H9 (cell line): ENCODE data around the gene VSTM4. TPM values are rescaled to one million over a fixed set of nuclear protein-coding genes. Genes with fewer than 3 reads are reported as not detected.

Source experiments
- DNase-seq: peaks from one replicate; pipeline ENCODE4 v3.0.0-alpha.2; 2017
- H2AFZ ChIP-seq: one replicate; pipeline ENCODE4 v1.6.1; 2013; ENCODE audit warnings: mild to moderate bottlenecking, low read length, control low read depth, moderate library complexity
- H2AK5ac ChIP-seq: 2 replicates; pipeline ENCODE4 v1.6.1; 2013; ENCODE audit warnings: low read length, control low read depth, mixed read lengths; ENCODE audit not compliant: insufficient read length
- H2BK120ac ChIP-seq: one replicate; pipeline ENCODE4 v1.6.1; 2013; ENCODE audit warnings: low read depth, mild to moderate bottlenecking, low read length, control low read depth, inconsistent platforms; ENCODE audit not compliant: poor library complexity, severe bottlenecking
- H2BK12ac ChIP-seq: 2 replicates; pipeline ENCODE4 v1.6.1; 2013; ENCODE audit warnings: low read length, control low read depth, mixed read lengths, low read depth; ENCODE audit not compliant: insufficient read length
- H2BK15ac ChIP-seq: 2 replicates; pipeline ENCODE4 v1.6.1; 2013; ENCODE audit warnings: low read depth, low read length, control low read depth
- H2BK20ac ChIP-seq: one replicate; pipeline ENCODE4 v1.6.1; 2013; ENCODE audit warnings: low read depth, mild to moderate bottlenecking, low read length, control low read depth, inconsistent platforms; ENCODE audit not compliant: poor library complexity, severe bottlenecking
- H2BK5ac ChIP-seq: 2 replicates; pipeline ENCODE4 v1.6.1; 2013; ENCODE audit warnings: low read length, control low read depth, mixed read lengths; ENCODE audit not compliant: insufficient read length
- H3K14ac ChIP-seq: 2 replicates; pipeline ENCODE4 v1.6.1; 2013; ENCODE audit warnings: low read length, control low read depth; ENCODE audit not compliant: insufficient read depth
- H3K18ac ChIP-seq: 2 replicates; pipeline ENCODE4 v1.6.1; 2013; ENCODE audit warnings: low read depth, mild to moderate bottlenecking, mixed read lengths, low read length, control low read depth; ENCODE audit not compliant: insufficient read length
- H3K23ac ChIP-seq: 2 replicates; pipeline ENCODE4 v1.6.1; 2013; ENCODE audit warnings: low read length, control low read depth, mixed read lengths, low read depth; ENCODE audit not compliant: insufficient read length
- H3K23me2 ChIP-seq: 2 replicates; pipeline ENCODE4 v1.6.1; 2013; ENCODE audit warnings: low read depth, mild to moderate bottlenecking, mixed read lengths, low read length, control low read depth; ENCODE audit not compliant: insufficient read length, poor library complexity, severe bottlenecking
- H3K27ac ChIP-seq: 2 replicates; pipeline ENCODE4 v1.5.1; 2013; ENCODE audit warnings: low read length, control low read depth, mixed read lengths, low read depth; ENCODE audit not compliant: insufficient read length
- H3K27me3 ChIP-seq: 2 replicates; pipeline ENCODE4 v1.6.1; 2013; ENCODE audit warnings: low read length, control low read depth, inconsistent platforms; ENCODE audit not compliant: insufficient read depth
- H3K4ac ChIP-seq: 2 replicates; pipeline ENCODE4 v1.6.1; 2013; ENCODE audit warnings: low read depth, mild to moderate bottlenecking, control low read depth, inconsistent platforms, low read length, moderate library complexity
- H3K4me1 ChIP-seq: 2 replicates; pipeline ENCODE4 v1.6.1; 2013; ENCODE audit warnings: low read length, control low read depth, inconsistent platforms; ENCODE audit not compliant: insufficient read depth
- H3K4me2 ChIP-seq: 2 replicates; pipeline ENCODE4 v1.6.1; 2013; ENCODE audit warnings: low read length, control low read depth, mixed read lengths; ENCODE audit not compliant: insufficient read length, insufficient read depth
- H3K56ac ChIP-seq: 2 replicates; pipeline ENCODE4 v1.6.1; 2013; ENCODE audit warnings: low read depth, mild to moderate bottlenecking, mixed read lengths, low read length, control low read depth; ENCODE audit not compliant: insufficient read length
- H3K79me1 ChIP-seq: 2 replicates; pipeline ENCODE4 v1.6.1; 2013; ENCODE audit warnings: low read depth, mild to moderate bottlenecking, moderate library complexity, low read length, control low read depth, inconsistent platforms; ENCODE audit not compliant: insufficient read depth, poor library complexity, severe bottlenecking
- H3K79me2 ChIP-seq: 2 replicates; pipeline ENCODE4 v1.6.1; 2013; ENCODE audit warnings: low read length, control low read depth, inconsistent platforms; ENCODE audit not compliant: insufficient read depth
- H3K9ac ChIP-seq: 2 replicates; pipeline ENCODE4 v1.6.1; 2013; ENCODE audit warnings: low read length, control low read depth, mixed read lengths; ENCODE audit not compliant: insufficient read length; ENCODE audit errors: extremely low read depth
- H3K9me3 ChIP-seq: one replicate; pipeline ENCODE4 v1.6.1; 2013; ENCODE audit warnings: low read depth, low read length, inconsistent platforms; ENCODE audit not compliant: control insufficient read depth
- H3T11ph ChIP-seq: one replicate; pipeline ENCODE4 v1.6.1; 2013; ENCODE audit warnings: mild to moderate bottlenecking, low read length, control low read depth, inconsistent platforms
- H4K20me1 ChIP-seq: one replicate; pipeline ENCODE4 v1.6.1; 2013; ENCODE audit not compliant: control insufficient read depth, insufficient read length, insufficient read depth
- H4K5ac ChIP-seq: 2 replicates; pipeline ENCODE4 v1.6.1; 2013; ENCODE audit warnings: low read depth, mild to moderate bottlenecking, mixed read lengths, low read length, control low read depth; ENCODE audit not compliant: insufficient read length
- H4K8ac ChIP-seq: replicated peaks from 2 replicates; pipeline ENCODE4 v1.6.1; 2013; ENCODE audit warnings: low read length, control low read depth, mixed read lengths, low read depth; ENCODE audit not compliant: insufficient read length
- H4K91ac ChIP-seq: 2 replicates; pipeline ENCODE4 v1.6.1; 2013; ENCODE audit warnings: low read depth, mild to moderate bottlenecking, moderate library complexity, mixed read lengths, low read length, control low read depth; ENCODE audit not compliant: insufficient read length
- H3K27ac Mint-ChIP-seq, 3 experiments: 2 replicates in 2 of 3; 3 replicates in 1 of 3; pipeline ENCODE4 v1.8.0; 2020 to 2021; ENCODE audit warnings: mixed read lengths in 3 of 3, mild to moderate bottlenecking in 1 of 3, moderate library complexity in 1 of 3
- H3K27me3 Mint-ChIP-seq: 2 replicates; pipeline ENCODE4 v1.8.0; 2021; ENCODE audit warnings: low read depth, mild to moderate bottlenecking, moderate library complexity, mixed read lengths
- H3K36me3 Mint-ChIP-seq, 3 experiments: 2 replicates in 2 of 3; 3 replicates in 1 of 3; pipeline ENCODE4 v1.8.0; 2020 to 2021; ENCODE audit warnings: low read depth in 3 of 3, mixed read lengths in 3 of 3; ENCODE audit not compliant: insufficient read depth in 1 of 3
- H3K4me1 Mint-ChIP-seq, 2 experiments: 2 replicates each; pipeline ENCODE4 v1.8.0; 2020; ENCODE audit warnings: mixed read lengths in 2 of 2
- H3K4me3 Mint-ChIP-seq, 2 experiments: 2 replicates in 1 of 2; 3 replicates in 1 of 2; pipeline ENCODE4 v1.8.0; 2020 to 2021; ENCODE audit warnings: mild to moderate bottlenecking in 2 of 2, mixed read lengths in 2 of 2, moderate library complexity in 1 of 2
- H3K9me3 Mint-ChIP-seq, 2 experiments: 2 replicates in 1 of 2; 3 replicates in 1 of 2; pipeline ENCODE4 v1.8.0; 2020; ENCODE audit warnings: mild to moderate bottlenecking in 2 of 2, mixed read lengths in 2 of 2, moderate library complexity in 1 of 2
- WGBS: extraction: QIAGEN DNeasy Blood & Tissue Kit; methylation state at CpG from one replicate; pipeline ENCODE4 v1.1.7; 2013; ENCODE audit warnings: missing lambda C conversion rate, low lambda C conversion rate, mixed read lengths; ENCODE audit not compliant: insufficient read length; ENCODE audit errors: extremely low coverage; 5-methylcytosine and 5-hydroxymethylcytosine counted together
- total RNA-seq: library from RNA; stranded (reverse); gene quantifications from 2 replicates; pipeline ENCODE4 v1.2.1, GENCODE V29; 2021
- TF ChIP-seq, protein P1 (sequence below): fragments of 200-600 bp; sonication (generic); conservative IDR thresholded peaks from 3 replicates; pipeline ENCODE4 v1.8.0; 2021; ENCODE audit warnings: antibody characterized with exemption, mild to moderate bottlenecking

Gene VSTM4
- total RNA-seq, 1 experiment from 2014 or later = 0.44 TPM

DNA sequence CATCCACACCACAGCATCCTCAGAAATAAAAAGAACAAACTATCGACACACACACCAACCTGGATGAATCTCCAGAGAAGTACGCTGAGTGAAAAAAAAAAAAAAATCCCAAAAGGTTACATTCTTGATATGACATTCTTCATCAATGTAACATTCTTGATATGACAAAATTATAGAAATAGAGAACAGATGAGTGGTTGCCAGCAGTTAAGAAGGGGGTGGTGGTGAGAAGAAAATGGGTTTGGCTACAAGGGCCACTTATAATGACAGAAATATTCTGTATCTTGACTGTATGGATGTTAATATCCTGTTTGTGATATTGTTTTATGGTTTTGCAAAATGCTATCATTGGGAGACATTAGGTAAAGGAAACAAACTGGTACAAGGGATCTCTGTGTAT is 36.9 kb downstream of the VSTM4 start:
- H3K9me3 ChIP-seq = no peaks in the 10 kb centered on the region
- no peak overlapping the region for H3K4ac ChIP-seq
- no peaks in the 10 kb centered on the region; the same call in 1 of the 2 replicates for H3K27me3 ChIP-seq
- no peaks in the 10 kb centered on the region for H3K79me2 ChIP-seq
- H2BK15ac ChIP-seq = no peak overlapping the region
- H4K91ac ChIP-seq = no peak overlapping the region
- no peak overlapping the region for H2AFZ ChIP-seq
- H3K4me3 Mint-ChIP-seq = no peak overlapping the region
- WGBS = no CpG with 5 or more reads among the region's 2 CpGs
- H3K27me3 Mint-ChIP-seq = peaks cover 5% of the 10 kb centered on the region
- no peak overlapping the region for H2BK12ac ChIP-seq
- H3K18ac ChIP-seq = no peak overlapping the region
- H3T11ph ChIP-seq = no peak overlapping the region
- H4K20me1 ChIP-seq = no peaks in the 10 kb centered on the region
- H3K4me2 ChIP-seq = no peak overlapping the region
- DNase-seq = no peak
- no peak overlapping the region for H2BK120ac ChIP-seq
- H3K23ac ChIP-seq = no peak overlapping the region
- H3K4me1 Mint-ChIP-seq = peaks cover 23 to 27% of the 10 kb centered on the region in 2 experiments
- H2BK20ac ChIP-seq = no peak overlapping the region
- H4K5ac ChIP-seq = no peak overlapping the region
- H3K4me1 ChIP-seq = peaks cover 3% of the 10 kb centered on the region; the same call in 1 of the 2 replicates
- H3K14ac ChIP-seq = no peak overlapping the region
- H3K27ac Mint-ChIP-seq = no peak overlapping the region
- no peaks in the 10 kb centered on the region for H3K23me2 ChIP-seq
- no peak overlapping the region for H2AK5ac ChIP-seq
- no peak overlapping the region for H4K8ac ChIP-seq
- no peak overlapping the region for H2BK5ac ChIP-seq
- H3K9me3 Mint-ChIP-seq = no peaks in the 10 kb centered on the region
- H3K27ac ChIP-seq = no peak overlapping the region
- H3K36me3 Mint-ChIP-seq = no peaks in the 10 kb centered on the region
- no peak overlapping the region for H3K9ac ChIP-seq
- no peaks in the 10 kb centered on the region for H3K79me1 ChIP-seq
- no peak overlapping the region for H3K56ac ChIP-seq
- TF ChIP-seq, protein P1, sequence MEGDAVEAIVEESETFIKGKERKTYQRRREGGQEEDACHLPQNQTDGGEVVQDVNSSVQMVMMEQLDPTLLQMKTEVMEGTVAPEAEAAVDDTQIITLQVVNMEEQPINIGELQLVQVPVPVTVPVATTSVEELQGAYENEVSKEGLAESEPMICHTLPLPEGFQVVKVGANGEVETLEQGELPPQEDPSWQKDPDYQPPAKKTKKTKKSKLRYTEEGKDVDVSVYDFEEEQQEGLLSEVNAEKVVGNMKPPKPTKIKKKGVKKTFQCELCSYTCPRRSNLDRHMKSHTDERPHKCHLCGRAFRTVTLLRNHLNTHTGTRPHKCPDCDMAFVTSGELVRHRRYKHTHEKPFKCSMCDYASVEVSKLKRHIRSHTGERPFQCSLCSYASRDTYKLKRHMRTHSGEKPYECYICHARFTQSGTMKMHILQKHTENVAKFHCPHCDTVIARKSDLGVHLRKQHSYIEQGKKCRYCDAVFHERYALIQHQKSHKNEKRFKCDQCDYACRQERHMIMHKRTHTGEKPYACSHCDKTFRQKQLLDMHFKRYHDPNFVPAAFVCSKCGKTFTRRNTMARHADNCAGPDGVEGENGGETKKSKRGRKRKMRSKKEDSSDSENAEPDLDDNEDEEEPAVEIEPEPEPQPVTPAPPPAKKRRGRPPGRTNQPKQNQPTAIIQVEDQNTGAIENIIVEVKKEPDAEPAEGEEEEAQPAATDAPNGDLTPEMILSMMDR = no peak
